PFSK-1 (cell line): ENCODE measurements around the gene DTX3.

Experiments used
- FOXP2 ChIP-seq: optimal IDR thresholded peaks from 2 replicates; pipeline ENCODE3; 2011; ENCODE audit warnings: borderline replicate concordance, control low read depth, inconsistent platforms; ENCODE audit not compliant: insufficient read depth; ENCODE audit errors: extremely low read length, extremely low read depth
- POLR2AphosphoS5 ChIP-seq: IDR thresholded peaks from 2 replicates; pipeline ENCODE4 v1.6.1; 2012; ENCODE audit warnings: low read depth, mild to moderate bottlenecking, control low read depth, low read length, moderate library complexity
- REST ChIP-seq, 2 experiments: IDR thresholded peaks; 2 replicates each; pipeline versions ENCODE4 v1.6.1 to v1.8.0; 2011 to 2012; ENCODE audit warnings: low read depth in 2 of 2, low read length in 2 of 2, control low read depth in 1 of 2, inconsistent platforms in 1 of 2, mild to moderate bottlenecking in 1 of 2, moderate library complexity in 1 of 2; ENCODE audit not compliant: insufficient read depth in 1 of 2
- SIN3A ChIP-seq: IDR thresholded peaks from 2 replicates; pipeline ENCODE4 v1.6.1; 2012; ENCODE audit warnings: mild to moderate bottlenecking, low read length, moderate library complexity, borderline replicate concordance; ENCODE audit not compliant: insufficient read depth
- TAF1 ChIP-seq: IDR thresholded peaks from 2 replicates; pipeline ENCODE4 v1.6.1; 2012; ENCODE audit warnings: low read length, control low read depth, borderline replicate concordance; ENCODE audit not compliant: insufficient read depth

The DTX3 gene

GRCh38 chr12:57574795-57575194, 29.8 kb upstream of the DTX3 start:
- TF ChIP-seq SIN3A = no peak

- TF ChIP-seq REST (IDR thresholded peaks at IDR 0.05; ENCODE audit: insufficient read depth in 1 of 2, low read depth in 2 of 2, low read length in 2 of 2) (no peak), SIN3A (no peak), FOXP2 (no peak), TAF1 (no peak), POLR2AphosphoS5 (no peak)
Measured at GRCh38 chr12:57575771-57576612, 28.6 kb upstream of the DTX3 start.

- TF ChIP-seq POLR2AphosphoS5 (no peak), SIN3A (no peak), REST (IDR thresholded peaks at IDR 0.05; ENCODE audit: insufficient read depth in 1 of 2, low read depth in 2 of 2, low read length in 2 of 2) (no peak), TAF1 (no peak), FOXP2 (no peak)
Measured at GRCh38 chr12:57576613-57577160, 27.9 kb upstream of the DTX3 start.

GRCh38 chr12:57577981-57578758, 26.5 kb upstream of the DTX3 start:
- TF ChIP-seq FOXP2 (no peak), REST (IDR thresholded peaks at IDR 0.05; ENCODE audit: insufficient read depth in 1 of 2, low read depth in 2 of 2, low read length in 2 of 2) (no peak), POLR2AphosphoS5 (no peak), TAF1 (no peak), SIN3A (no peak)

- TF ChIP-seq SIN3A (no peak), REST (IDR thresholded peaks at IDR 0.05; ENCODE audit: insufficient read depth in 1 of 2, low read depth in 2 of 2, low read length in 2 of 2) (no peak), TAF1 (no peak), POLR2AphosphoS5 (no peak), FOXP2 (no peak)
Measured at GRCh38 chr12:57579011-57579410, 25.6 kb upstream of the DTX3 start.
